MCF 10A (cell line): ENCODE measurements around the gene CNGA3. TPM values are rescaled to one million over a fixed set of nuclear protein-coding genes. Genes with fewer than 3 reads are reported as not detected.

Experiments used
- BruUV-seq: library from RNA; stranded (reverse); fragments of 400-500 nt; replicated peaks from 2 replicates; lab custom pipeline; 2021; lab: Mats Ljungman, UMichigan
- CTCF ChIA-PET: fragments of 300-600 bp; sonication (Branson Sonifier 250); formaldehyde crosslinking; extraction: SDS; loops from one replicate; lab custom pipeline; 2021; ENCODE audit warnings: antibody characterized with exemption, inconsistent platforms; lab: Yijun Ruan, JAX
- POLR2A ChIA-PET: fragments of 300-600, 350-650 bp; sonication (Branson Sonifier 250); formaldehyde crosslinking; extraction: SDS; loops from one replicate; lab custom pipeline; 2020; ENCODE audit warnings: antibody characterized with exemption, inconsistent platforms; lab: Yijun Ruan, JAX
- DNase-seq: peaks from one replicate; pipeline ENCODE4 v3.0.0-alpha.2; 2018; ENCODE audit not compliant: unreplicated experiment
- H3K27ac Mint-ChIP-seq: one replicate; pipeline ENCODE4 v1.8.0; 2022; ENCODE audit warnings: mild to moderate bottlenecking, low read depth, mixed read lengths; ENCODE audit not compliant: unreplicated experiment
- H3K27me3 Mint-ChIP-seq: one replicate; pipeline ENCODE4 v1.8.0; 2022; ENCODE audit warnings: mixed read lengths; ENCODE audit not compliant: insufficient read depth, unreplicated experiment
- H3K36me3 Mint-ChIP-seq: one replicate; pipeline ENCODE4 v1.8.0; 2022; ENCODE audit warnings: mild to moderate bottlenecking, moderate library complexity, mixed read lengths; ENCODE audit not compliant: insufficient read depth, unreplicated experiment
- H3K4me1 Mint-ChIP-seq: one replicate; pipeline ENCODE4 v1.8.0; 2022; ENCODE audit warnings: mixed read lengths; ENCODE audit not compliant: insufficient read depth, unreplicated experiment
- H3K4me3 Mint-ChIP-seq: one replicate; pipeline ENCODE4 v1.8.0; 2022; ENCODE audit warnings: mild to moderate bottlenecking, moderate library complexity, mixed read lengths; ENCODE audit not compliant: unreplicated experiment
- H3K9me3 Mint-ChIP-seq: one replicate; pipeline ENCODE4 v1.8.0; 2022; ENCODE audit warnings: mixed read lengths; ENCODE audit not compliant: unreplicated experiment
- intact Hi-C: fragments of 100-400 bp; cut with micrococcal nuclease; formaldehyde crosslinking; loops from 2 replicates; pipeline ENCODE4 v1.14.1; 2022
- total RNA-seq: library from RNA; stranded (reverse); gene quantifications from 2 replicates; pipeline ENCODE4 v1.2.3, GENCODE V29; 2022
- TF ChIP-seq, protein P1 (sequence below): fragments of 200-600 bp; IDR thresholded peaks from one replicate; pipeline ENCODE4 v1.8.0; 2022; ENCODE audit warnings: antibody characterized with exemption, mild to moderate bottlenecking; ENCODE audit not compliant: unreplicated experiment

The CNGA3 gene
- total RNA-seq, 1 experiment from 2014 or later = not detected

DNA sequence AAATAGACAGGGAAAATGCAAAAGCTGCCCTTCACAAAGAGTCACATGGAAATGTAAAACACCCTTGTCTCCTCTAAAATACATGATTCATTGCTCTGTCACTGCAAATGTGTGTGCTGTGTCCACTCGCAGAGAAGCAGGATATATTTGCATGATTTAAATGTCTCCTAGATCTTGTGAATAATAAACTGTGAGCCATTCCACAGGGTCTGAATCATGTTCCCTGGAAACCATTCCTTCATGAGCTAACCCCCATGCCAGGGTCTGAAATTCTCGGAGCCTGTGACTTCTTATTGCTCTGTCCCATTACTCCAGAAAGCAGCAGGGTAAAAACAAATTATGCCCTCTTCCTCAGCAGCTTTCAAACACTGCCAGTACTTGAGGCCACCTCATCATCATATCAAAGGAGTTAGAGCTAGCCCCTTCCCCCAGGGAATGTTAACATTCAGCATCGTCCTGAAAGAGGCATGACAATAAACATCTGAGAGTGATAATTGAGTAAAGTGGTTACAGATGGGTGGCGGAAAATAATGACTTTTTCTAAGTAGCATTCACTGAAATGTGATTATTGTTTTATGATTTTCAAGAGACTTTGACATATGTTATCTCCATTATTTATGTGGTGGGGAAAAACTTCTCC, 11.7 kb upstream of the CNGA3 start:
- Mint-ChIP-seq H3K4me1 (peaks cover 12% of the 10 kb centered on the region), H3K36me3 (no peaks in the 10 kb centered on the region), H3K9me3 (peaks cover 8% of the 10 kb centered on the region), H3K27ac (peak overlapping the region; percentile 79), H3K4me3 (no peak overlapping the region), H3K27me3 (no peaks in the 10 kb centered on the region)
- POLR2A ChIA-PET = interaction anchor here (1.6 kb wide), 1 partner anchor 11 kb away, joined by 5 read pairs; no protein-coding TSS in a partner anchor
- TF ChIP-seq, protein P1, sequence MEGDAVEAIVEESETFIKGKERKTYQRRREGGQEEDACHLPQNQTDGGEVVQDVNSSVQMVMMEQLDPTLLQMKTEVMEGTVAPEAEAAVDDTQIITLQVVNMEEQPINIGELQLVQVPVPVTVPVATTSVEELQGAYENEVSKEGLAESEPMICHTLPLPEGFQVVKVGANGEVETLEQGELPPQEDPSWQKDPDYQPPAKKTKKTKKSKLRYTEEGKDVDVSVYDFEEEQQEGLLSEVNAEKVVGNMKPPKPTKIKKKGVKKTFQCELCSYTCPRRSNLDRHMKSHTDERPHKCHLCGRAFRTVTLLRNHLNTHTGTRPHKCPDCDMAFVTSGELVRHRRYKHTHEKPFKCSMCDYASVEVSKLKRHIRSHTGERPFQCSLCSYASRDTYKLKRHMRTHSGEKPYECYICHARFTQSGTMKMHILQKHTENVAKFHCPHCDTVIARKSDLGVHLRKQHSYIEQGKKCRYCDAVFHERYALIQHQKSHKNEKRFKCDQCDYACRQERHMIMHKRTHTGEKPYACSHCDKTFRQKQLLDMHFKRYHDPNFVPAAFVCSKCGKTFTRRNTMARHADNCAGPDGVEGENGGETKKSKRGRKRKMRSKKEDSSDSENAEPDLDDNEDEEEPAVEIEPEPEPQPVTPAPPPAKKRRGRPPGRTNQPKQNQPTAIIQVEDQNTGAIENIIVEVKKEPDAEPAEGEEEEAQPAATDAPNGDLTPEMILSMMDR = no peak
- DNase-seq = peak; percentile 54
- intact Hi-C loops = no loop called here
- BruUV-seq = no TSS peak
- CTCF ChIA-PET = interaction anchor here (0.6 to 1.2 kb wide), 4 partner anchors 36 to 625 kb away, joined by 3 to 4 read pairs (median 3); no protein-coding TSS in a partner anchor

DNA sequence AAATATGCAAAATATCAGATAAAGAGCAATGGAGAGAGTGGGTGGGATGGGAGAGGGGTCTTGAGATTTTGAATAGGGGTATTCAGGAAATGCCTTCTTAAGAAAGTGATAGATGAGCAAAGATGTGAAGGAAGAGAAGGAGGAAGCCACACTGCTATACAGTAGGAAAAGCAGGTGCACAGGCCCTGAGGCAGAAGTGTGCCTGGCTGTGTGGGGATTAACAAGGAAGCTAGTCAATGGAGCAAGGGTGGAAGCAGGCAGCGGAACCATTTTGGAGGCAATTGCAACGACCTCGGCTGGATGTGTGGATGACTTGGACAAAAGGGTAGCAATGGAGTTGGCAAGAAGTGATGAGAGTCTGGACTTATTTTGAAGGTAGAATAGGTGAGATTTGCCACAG, 11.0 kb upstream of the CNGA3 start:
- no peak overlapping the region for H3K27ac Mint-ChIP-seq
- no peak overlapping the region for H3K4me3 Mint-ChIP-seq
- ChIA-PET POLR2A (interaction anchor here (1.6 kb wide), 1 partner anchor 11 kb away, joined by 5 read pairs; no protein-coding TSS in a partner anchor), CTCF (no interaction called here)
- peaks cover 12% of the 10 kb centered on the region for H3K4me1 Mint-ChIP-seq
- BruUV-seq = no TSS peak
- H3K9me3 Mint-ChIP-seq = peaks cover 8% of the 10 kb centered on the region
- no peak for DNase-seq
- TF ChIP-seq, protein P1 = no peak
- H3K27me3 Mint-ChIP-seq = no peaks in the 10 kb centered on the region
- intact Hi-C loops = no loop called here
- H3K36me3 Mint-ChIP-seq = no peaks in the 10 kb centered on the region

DNA sequence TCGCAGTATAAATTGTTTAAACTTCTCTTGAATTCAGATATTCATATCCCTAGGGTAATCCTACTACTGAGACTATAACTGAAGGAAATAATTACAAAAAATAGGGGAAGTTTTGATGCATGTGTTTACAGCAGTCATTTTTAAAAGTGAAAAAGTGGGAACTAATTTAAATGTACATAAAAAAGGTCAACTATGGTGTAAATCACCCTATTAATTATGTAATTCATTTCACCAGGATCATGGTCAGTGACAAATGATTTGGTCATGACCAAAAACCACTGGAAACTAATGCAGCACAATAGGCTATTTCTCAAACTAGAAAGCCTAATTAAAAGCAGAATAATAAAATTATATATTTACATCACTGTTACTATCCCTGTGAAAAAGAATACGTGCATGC, 5.0 kb upstream of the CNGA3 start:
- Mint-ChIP-seq H3K9me3 (peaks cover 8% of the 10 kb centered on the region), H3K27me3 (peaks cover 23% of the 10 kb centered on the region), H3K27ac (no peak overlapping the region), H3K36me3 (no peaks in the 10 kb centered on the region), H3K4me3 (no peak overlapping the region), H3K4me1 (no peaks in the 10 kb centered on the region)
- POLR2A ChIA-PET = no interaction called here
- intact Hi-C loops = no loop called here
- no TSS peak for BruUV-seq
- TF ChIP-seq, protein P1 = no peak
- DNase-seq = no peak
- CTCF ChIA-PET = interaction anchor here (0.7 kb wide), 1 partner anchor 27 kb away, joined by 3 read pairs; no protein-coding TSS in a partner anchor

DNA sequence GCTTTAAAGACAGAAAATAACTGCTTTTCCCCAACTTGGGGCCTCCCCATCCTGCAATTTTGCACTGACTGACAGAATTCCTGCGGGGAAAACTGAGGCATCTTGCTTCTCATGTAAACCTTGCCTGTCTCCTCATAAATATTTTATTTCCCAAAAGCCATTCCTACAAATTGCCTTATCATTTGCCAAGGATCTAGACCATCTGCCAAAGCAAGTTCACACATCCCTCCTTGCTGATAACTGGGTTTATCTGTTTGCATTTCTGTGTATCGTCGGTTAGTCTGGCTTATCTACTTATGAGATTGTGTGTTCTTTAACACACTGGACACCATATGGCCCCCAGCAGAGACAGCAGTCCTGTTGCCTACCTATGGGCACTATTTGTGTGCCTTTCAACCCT, 3.0 kb upstream of the CNGA3 start:
- ChIA-PET CTCF (no interaction called here), POLR2A (no interaction called here)
- H3K27me3 Mint-ChIP-seq = peaks cover 25% of the 10 kb centered on the region
- TF ChIP-seq, protein P1 = no peak
- no peak for DNase-seq
- no peaks in the 10 kb centered on the region for H3K9me3 Mint-ChIP-seq
- H3K4me1 Mint-ChIP-seq = no peaks in the 10 kb centered on the region
- H3K4me3 Mint-ChIP-seq = no peak overlapping the region
- BruUV-seq = no TSS peak
- no peaks in the 10 kb centered on the region for H3K36me3 Mint-ChIP-seq
- intact Hi-C loops = no loop called here
- H3K27ac Mint-ChIP-seq = no peak overlapping the region
